NOMO-1 treated with dmso at 0.1 percent for 144 hours (cell line): ENCODE measurements around the gene FAHD1.
"Not testable (repeated sequence)": the region's sequence is repeated elsewhere in the genome, so short reads cannot be mapped to it uniquely, and the experiment has no call there.

Experiments
- DNase-seq: peaks from one replicate; lab custom pipeline; 2025; ENCODE audit not compliant: unreplicated experiment; lab: John Stamatoyannopoulos, UW

FAHD1 gene

DNA sequence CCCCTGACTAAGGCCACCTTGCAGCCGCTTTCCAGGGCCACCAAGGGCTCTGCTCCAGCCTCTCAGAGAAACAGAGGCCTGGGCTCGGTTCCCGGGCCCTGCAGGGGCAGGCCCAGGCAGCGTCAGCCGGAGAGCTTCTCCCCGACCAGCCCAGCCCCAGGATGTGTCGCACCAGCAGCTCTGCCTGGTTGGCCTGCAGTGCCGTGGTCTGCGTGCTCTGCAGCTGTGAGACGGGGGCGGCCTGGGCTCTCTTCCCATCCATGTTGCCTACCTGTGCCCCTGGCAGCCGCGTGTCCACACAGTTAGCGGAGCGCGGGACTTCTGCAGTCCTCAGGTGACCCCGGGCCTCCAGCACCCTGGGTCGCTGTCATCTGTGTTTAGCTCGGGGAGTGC lies 38.3 kb upstream of the FAHD1 start:
- no peak for DNase-seq

DNA sequence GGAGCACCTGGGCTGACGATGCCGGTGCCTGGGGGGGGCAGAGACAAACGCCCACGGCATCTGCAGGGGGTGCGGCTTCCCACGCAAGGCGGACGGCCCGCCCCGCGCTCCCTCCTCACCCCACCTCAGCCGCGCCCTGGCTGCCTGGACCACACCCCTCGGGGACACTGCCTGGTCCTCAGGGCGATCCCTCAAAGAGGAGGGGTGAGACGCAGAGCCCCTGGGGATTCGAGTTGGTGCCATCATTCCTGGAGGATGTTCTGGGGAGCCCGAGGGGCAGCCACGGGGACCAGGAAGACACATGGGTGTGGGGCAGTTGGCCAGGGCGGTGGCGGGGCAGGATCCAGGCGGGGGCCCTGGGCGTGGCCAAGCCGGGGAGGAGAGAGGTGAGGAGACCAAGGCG lies 37.4 kb upstream of the FAHD1 start:
- DNase-seq, result no peak

DNA sequence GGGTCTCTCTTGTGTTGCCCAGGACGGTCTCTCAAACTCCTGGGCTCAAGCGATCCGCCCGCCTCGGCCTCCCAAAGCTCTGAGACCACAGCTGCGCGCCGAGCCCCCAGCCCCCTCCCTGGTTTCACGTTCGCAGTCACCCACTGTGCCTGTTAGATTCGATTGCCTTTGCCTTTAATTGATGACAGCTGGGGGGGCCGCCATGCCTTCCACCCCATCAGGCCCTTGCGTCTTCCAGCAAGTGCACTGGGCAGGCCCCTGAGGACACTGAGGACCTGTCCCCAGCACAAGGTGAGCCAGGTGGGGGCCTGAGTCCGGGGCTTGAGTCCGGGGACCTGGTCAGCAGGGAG lies 36.8 kb upstream of the FAHD1 start:
- no peak for DNase-seq

DNA sequence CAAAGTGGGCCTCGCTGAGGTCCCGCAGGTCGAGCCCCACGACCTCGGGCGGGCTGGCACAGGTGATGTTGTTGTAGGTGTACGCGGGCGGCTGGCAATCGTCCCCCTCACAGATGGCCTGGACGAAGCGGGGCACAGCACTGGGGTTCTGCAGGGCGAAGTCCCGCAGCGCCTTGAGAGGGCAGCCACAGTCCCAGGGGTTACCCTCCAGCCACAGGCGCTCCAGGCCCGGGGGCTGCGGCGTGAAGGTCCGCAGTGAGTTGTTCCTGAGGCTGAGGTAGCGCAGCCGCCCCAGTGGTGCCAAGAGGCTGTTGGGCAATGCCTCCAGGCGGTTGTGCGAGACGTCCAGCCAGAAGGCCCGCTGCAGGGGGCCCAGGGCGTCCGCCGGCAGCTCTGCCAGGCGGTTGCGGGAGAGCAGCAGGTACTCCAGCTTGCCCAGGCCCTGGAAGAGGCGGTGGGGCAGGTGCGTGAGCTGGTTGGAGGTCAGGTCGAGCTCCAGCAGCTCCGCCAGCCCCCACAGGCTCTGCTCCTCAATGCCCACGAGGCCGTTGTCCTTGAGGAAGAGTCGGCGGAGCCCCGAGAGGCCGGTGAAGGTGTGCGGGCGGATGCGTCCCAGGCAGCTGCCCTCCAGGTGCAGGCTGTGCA lies 36.3 kb upstream of the FAHD1 start:
- no peak for DNase-seq

DNA sequence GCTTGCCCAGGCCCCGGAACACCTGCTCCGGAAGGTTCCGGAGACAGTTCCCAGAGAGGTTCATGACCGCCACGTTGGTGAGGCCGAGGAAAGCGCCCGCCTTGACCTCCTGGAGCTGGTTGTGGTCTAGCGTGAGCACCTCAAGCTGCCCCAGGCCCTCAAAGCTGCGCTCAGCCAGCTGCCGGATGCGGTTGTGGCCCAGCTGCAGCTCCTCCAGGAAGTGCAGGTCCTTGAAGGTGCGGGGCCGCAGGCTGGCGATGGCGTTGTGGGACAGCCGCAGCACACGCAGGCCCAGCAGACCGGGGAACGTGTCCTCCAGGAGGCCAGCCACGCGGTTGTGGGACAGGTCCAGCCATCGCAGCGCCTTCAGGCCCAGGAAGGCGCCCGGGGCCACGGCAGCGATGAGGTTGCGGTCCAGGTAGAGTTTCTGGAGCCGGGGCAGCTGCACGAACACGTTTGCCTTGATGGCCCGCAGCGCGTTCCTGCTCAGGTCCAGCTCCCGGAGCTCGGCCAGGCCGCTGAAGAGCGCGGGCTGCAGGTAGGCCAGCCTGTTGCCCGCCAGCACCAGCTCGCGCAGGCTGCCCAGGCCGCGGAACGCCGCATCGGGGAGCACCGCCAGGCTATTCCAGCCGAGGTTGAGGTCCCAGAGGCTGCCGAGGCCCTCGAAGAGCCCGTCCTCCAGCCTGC lies 35.6 kb upstream of the FAHD1 start:
- no peak for DNase-seq

DNA sequence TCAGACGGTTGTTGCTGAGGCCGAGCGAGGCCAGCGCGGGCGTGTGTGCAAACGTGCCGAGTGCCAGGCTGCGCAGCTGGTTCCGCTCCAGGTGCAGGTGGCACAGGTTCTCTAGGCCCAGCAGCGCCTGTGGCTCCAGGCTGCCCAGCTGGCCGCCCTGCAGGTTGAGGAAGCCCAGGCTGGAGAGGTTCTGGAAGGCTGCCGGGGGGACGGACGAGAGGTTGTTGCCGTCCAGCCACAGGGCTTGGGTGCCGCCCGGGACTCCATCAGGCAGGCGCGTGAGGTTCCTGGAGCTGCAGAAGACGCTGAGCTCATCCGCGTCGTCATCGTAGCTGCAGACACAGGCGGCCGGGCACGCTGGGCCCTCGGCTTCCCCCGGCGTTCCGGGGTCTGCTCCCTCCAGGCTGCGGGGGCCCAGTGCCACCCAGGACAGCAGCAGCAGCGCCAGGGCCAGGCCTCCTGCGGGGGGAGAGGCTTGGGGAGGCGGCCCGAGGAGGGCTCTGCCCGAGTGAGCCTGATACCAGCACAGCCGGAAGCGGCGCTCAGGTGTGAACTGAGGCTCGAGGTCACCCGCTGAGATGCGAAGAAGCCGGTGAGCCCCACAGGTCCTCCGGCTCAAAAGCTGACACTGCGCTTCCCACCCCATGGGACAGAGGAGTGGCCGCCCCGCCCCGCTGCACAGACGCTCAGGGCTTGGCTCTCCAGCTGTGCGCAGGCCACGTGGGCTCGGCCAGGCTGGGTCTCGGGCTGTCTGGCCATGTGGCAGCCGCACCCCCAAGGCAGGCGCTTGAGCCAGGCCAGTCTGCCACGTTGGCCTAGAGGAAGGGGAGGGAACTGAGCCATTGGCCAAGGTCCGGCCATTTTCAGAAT lies 34.8 kb upstream of the FAHD1 start:
- DNase-seq, result no peak

DNA sequence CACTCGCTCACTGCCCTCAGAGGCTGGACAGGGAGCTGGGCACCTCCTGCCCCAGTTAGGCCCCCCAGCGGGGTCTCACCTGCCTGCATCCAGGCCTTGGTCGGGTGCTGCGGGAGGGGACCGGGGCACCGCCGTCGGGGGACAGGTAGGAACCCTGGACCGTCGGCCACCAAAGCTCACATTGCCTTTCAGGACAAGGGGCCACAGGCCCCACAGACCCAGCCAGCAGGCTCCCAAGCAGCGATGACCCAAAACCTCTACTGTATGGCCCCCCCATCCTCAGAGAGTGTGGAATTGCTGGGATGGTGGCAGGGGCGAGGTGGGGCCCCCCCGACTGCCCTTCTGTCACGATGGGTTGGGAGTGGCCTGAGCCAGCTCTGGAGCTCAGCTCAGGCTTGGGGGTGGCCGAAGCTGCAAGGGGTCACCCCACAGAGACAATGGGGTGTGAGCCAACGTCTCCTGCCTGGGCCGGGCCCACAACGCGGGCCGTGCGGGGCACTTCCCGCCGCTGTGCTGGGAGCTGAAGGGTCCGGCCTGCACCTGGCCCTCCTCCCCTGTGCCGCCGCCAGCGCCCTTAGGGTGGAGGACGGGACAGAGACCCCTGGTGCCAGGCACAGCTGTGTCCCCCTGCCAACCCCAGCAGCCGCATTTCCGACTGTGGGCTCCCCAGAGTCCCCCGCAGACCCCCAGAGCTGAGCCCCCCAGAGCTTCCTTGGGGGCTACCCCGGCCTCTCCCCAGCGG lies 34.0 kb upstream of the FAHD1 start:
- no peak for DNase-seq

DNA sequence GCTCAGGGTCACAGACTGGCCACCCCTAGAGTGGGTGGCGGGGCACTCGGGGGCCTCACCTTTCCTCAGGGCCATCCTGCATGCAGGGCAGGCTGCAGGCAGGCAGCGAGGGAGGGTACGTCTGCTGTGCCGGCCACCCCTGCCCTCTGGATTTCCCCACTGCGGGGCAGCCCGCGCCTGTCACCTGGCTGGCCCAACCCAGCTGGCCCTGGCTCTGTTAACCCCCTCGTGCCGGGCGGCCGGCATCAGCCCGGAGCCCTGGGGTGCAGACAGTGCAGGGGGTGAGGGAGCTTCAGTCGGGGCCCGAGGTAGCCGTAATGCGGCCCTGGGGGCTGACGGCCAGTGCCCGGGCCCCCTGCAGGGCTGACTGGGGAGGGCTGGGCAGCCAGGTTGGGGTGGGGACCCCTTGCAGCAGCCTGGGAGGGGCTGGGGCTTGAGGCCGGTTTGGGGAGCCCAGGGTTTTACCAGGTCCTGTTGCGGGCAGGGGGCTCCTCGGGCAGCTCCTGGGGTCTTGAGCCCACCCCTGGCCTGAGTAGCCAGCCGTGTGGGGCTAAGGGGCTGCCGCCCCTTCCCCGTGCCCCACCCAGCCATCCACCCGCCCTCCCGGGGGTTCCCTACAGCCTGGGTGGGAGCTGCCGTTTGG lies 33.3 kb upstream of the FAHD1 start, which contains the start of gene IGFALS:
Gene IGFALS, minus strand, starts transcription at position 128 of the 643 bp plus-strand sequence. Its CDS starts 53 bp downstream, at position 75.
- no peak for DNase-seq

DNA sequence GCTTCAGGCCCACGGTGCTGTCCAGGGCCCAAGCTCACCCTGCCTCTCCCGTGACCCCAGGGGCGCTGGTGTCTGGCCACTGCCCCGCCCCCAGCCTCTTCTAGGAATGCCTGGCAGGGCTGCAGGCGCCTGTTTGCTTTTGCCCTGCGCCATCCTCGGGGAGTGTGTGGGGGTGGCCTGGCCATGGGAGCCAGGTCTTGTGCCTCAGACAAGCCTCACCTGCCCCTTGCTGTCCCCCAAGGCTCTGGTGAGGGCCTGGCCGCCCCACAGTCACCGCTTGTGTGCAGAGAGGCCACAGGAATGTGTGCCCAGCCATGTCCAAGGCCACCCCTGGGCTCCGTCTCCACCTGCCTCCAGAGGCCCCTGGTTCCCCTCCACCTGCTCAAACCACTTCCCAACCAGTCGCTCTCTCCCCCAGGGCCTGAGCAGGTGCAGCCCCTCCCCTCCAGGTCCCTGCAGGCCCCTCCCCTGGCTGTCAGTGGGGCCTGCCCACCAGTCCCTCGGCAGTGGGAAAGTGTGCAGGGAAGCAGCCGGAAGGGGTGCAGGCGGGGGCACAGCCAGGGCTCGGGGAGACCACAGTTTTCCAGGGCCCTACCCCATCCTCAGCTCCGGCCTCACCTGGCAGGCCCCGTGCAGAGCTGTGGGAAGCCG lies 32.7 kb upstream of the FAHD1 start:
- DNase-seq, result no peak

DNA sequence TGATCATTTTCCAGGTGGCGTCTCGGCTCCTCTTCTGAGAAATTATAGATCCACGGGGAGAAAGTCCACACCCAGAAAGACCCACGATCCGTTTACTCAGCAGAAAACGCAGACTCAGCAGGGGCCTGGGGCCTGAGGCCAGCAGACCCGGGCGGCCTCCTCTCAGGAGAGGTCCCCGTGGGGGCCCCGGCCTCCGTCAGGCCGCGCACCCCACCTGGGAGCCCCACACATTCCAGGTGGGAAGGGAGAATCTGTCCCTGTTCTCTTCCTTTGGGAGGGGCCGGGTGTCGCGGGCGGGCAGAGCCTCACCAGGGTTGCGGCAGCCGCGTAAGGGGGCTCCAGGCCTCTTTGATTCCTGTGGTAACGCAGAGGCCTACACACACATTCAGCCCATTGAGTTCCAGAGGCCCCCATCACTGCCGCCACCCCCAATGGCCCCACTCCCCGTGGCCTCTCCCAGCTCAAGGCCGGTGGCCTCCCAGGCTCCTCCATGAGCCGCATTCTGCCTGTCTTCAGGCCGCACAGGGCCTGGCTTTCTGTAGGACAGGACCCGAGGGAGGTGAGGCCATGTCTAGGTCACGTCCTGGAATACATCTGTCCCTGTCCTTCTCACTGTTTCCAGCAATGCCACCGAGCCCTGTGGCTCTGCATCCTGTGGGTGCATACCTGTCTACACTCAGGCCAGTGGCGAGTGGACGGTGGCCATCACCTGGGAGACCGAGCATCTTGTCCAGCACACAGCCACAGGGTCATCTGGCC lies 31.9 kb upstream of the FAHD1 start:
- no peak for DNase-seq

DNA sequence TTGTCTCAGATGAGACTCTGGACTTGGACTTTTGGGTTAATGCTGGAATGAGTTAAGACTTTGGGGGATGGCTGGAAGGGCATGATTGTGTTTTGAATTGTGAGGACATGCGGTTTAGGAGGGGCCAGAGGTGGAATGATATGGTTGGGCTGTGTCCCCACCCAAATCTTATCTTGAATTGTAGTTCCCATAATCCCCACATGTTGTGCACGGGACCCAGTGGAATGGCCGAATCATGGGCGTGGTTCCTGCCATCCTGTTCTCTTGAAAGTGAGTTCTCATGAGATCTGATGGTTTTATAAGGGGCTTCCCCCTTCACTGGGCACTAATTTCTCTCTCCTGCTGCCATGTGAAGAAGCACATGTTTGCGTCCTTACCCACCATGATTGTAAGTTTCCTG lies 27.7 kb upstream of the FAHD1 start:
- DNase-seq, result not testable (repeated sequence)

DNA sequence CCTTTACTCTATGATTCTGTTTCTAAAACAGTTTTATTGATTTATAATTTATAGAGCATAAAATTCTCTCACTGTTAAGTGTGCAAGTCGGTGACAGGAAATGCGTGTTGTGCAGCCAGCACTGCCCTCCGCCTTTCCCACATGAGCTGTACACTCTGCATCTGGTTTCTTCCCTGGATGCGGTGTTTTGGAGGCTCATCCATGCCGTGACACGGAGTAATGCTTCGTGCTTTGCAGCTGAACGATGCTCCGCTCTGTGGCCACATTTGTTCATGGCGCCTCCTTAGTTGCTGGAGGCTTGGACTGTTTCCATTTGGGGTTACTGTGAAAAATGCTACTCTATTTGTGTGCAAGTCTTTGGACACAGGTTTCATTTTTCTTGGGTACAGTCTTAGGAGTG lies 26.3 kb upstream of the FAHD1 start:
- no peak for DNase-seq

DNA sequence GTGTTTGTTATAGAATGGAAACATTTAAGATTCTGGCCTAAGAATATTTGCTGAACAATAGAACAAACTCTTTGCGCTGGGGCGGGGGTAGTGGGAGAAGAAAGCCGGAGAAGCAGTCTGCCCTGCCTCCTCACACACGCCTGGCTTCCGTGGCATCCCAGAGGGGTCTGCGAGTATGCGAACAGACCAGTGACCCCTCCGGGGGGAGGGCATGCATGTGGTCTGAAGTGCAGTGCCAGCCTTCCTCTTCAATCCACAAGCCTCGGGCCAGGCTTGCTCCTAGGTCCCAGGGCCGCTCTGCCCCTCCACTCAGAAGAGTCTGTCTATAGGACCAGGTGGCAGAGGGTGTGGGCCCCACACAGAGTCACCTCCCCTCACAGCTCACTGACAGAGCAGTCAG lies 19.4 kb upstream of the FAHD1 start:
- DNase-seq, result no peak

DNA sequence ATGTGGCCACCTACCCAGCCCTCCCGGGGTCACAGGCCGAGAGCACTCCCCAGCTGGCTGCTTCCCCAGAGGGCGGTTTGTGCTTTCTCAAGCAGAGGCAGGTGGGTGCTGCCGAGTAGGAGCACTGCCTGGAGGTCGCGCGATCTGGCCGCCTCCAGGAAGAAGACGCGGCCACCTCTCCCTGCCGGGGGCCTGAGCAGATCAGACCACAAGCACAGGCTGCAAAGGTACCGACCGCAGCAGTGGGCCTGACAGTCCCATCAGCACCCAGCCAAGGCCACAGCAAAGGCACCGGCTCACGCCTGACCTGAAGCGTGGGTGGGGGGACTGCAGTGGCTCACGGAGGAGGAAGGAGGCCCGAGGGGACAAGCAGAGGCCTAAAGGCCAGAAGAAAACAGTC lies 18.3 kb upstream of the FAHD1 start:
- DNase-seq, result no peak

DNA sequence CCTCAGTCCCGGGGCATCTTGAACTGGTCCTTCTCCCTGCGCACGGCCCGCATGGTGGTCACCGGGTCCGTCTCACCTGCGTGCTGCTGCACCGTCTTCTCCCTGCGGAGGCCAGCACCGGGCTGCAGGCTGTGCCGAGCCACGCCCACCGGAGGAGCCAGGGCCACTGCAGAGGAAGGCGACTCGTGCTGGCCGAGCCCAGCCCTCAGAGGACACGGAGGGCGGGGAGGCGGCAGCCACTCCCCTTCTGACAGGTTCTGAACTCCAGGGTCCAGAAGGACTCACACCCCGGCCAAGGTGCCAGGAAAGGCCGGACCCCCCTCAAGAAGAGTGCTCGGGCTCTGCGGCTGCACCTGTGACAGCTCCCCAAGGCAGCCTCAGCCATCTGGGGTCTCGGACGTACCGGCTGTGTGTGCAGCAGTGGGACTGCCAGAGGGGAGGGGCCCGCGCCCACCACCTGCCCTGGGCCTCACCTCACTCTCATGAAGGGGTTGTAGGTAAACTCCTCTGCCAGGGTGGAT lies 17.7 kb upstream of the FAHD1 start:
- no peak for DNase-seq

DNA sequence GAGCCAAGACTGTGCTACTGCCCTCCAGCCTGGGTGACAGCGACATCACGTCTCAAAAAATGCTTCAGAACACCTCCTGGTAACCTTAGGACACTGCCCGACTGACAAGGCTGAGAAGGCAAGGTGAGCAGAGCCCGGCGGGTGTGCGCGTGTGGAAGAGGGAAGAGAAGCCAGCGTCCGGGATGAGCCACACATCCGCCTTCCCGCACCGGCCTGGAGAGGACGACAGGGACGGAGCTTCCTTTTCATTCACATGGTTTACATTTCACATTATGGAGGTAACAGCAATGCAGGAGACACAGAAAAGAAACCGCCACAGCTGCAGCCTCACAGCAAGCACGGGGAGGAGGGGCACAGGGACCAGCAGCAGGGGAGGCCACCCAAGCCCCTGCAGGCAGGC lies 16.9 kb upstream of the FAHD1 start:
- no peak for DNase-seq

DNA sequence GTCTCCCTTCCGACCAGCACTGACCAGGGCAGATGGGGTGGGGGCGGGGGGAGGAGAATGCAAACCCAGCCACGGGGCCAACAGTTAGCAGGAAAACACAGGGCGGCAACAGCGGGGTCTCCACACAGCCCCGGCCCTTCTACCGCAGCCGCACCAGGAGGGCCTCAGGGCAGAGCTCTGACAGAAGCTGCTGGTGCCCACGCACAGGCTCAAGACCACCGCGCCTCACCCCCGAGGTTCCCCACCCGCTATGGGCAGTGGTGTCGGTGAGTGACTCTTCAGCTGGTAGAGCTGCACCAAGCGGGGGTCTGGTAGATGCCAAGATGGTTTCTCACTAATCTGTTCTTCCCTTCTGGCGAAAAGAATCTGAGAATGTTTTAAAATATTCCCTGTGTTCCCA lies 16.5 kb upstream of the FAHD1 start:
- no peak for DNase-seq

DNA sequence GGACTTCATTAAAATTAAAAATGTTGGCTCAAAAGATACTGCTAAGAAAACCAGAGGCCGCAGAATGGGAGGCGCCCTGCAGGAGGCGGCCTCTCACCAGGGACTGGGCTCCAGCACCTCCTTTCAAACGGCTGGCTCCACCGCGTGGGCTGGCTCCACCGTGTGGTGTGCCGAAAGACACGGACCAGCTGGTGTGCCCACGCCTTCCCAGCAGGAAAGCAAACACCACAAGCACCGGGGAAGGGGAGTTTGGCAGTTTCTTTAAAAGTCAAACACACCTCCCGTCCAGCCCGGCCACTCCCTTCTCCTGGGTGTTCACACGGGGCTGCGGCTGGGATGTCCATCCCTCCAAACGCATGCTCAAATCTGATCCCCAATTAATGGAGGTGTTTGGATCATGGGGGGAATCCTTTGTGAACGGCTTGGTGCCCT lies 14.3 kb upstream of the FAHD1 start:
- no peak for DNase-seq

DNA sequence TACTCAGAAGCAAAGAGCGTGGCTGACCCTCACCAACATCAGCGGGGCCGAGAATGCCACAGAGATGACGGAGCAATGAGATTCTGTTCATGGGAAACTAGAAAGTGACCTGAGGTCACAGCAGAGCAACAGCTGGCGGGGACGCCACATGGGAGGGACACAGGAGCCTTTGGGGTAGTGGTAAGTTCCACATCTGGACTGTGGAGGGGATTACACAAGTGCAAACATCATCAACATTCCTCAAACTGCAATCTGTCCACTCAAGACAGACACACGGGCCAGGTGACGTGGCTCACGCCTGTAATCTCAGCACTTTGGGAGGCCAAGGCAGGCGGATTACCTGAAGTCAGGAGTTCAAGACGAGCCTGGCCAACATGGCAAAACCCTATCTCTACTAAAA lies 11.5 kb upstream of the FAHD1 start:
- DNase-seq, result no peak
